A549 treated with GW870086 at 1 μM for 4 hours (cell line): ENCODE measurements around the gene C1QL2. TPM values are rescaled to one million over a fixed set of nuclear protein-coding genes. Genes with fewer than 3 reads are reported as not detected.

Experiments
- total RNA-seq: library from RNA; stranded (reverse); fragments of 200-300 nt; extraction: Qiagen RNA extraction; gene quantifications from 5 replicates; pipeline ENCODE4 v1.2.3, GENCODE V29; 2022; ENCODE audit warnings: low read depth

Gene C1QL2
- 0.18 to 0.57 TPM (median 0.34 TPM) in 5 replicates for total RNA-seq

DNA sequence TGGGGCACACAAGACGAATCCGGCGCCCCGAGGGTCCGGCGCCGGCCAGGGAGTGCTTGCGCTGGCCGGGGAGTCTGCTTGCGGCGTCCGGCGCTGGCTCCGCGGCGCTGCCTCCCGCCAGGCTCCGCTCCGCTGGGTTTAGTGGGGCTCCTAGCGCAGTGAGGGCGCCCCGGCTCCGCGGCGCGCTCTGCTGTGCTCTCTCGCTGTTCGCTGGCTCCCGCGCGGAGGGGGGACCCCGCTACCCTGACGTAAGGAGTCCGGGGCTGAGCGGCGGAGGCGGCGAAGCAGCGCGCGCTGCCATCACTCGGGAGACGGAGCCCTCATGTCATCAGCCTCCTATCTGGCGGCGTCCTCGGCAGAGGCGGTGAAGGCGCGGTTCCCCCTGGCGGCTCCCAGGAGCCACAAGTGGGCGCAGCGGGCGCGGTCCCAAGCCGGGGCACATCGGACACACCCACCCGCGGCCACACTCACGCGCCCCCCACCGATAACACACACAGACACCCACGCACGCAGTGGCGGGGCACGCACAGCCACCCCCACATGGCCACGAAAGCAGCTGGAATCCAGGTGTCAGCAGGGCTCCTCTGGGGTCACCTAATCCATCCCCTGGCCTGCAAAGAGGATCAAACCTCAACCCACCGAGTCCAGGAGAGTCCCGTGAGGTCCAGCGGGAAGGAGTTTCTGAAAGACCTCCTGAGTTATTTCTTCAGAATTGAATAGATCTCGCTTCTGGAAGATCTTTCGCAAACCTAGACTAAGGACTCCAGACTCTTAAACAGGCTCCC is at the start of gene C1QL2:
Gene C1QL2 (minus strand): TSS at position 189 of the 785 bp plus-strand sequence. CDS start 482 bp downstream, outside the sequence.

Other genes starting within 250 kb of the C1QL2 start
- 0.07 to 0.36 TPM (median 0.09 TPM) in 3 of 5 replicates, not detected in the others for gene MARCO, start 216.6 kb downstream of the C1QL2 start, total RNA-seq
- 52.3 to 66.5 TPM (median 62.4 TPM) in 5 replicates for gene STEAP3, start 65.1 kb upstream of the C1QL2 start, total RNA-seq
- gene C2orf76, start 208.1 kb upstream of the C1QL2 start, total RNA-seq: 10.5 to 12.7 TPM (median 12.6 TPM) in 5 replicates
- gene DBI, start 208.2 kb upstream of the C1QL2 start, total RNA-seq: 402 to 526 TPM (median 404 TPM) in 5 replicates